H9 (cell line): ENCODE data around the gene LEMD1. TPM values are rescaled to one million over a fixed set of nuclear protein-coding genes. Genes with fewer than 3 reads are reported as not detected.

Experiments used
- DNase-seq: peaks from one replicate; pipeline ENCODE4 v3.0.0-alpha.2; 2017
- H2AFZ ChIP-seq: one replicate; pipeline ENCODE4 v1.6.1; 2013; ENCODE audit warnings: mild to moderate bottlenecking, low read length, control low read depth, moderate library complexity
- H2AK5ac ChIP-seq: 2 replicates; pipeline ENCODE4 v1.6.1; 2013; ENCODE audit warnings: low read length, control low read depth, mixed read lengths; ENCODE audit not compliant: insufficient read length
- H2BK120ac ChIP-seq: one replicate; pipeline ENCODE4 v1.6.1; 2013; ENCODE audit warnings: low read depth, mild to moderate bottlenecking, low read length, control low read depth, inconsistent platforms; ENCODE audit not compliant: poor library complexity, severe bottlenecking
- H2BK12ac ChIP-seq: 2 replicates; pipeline ENCODE4 v1.6.1; 2013; ENCODE audit warnings: low read length, control low read depth, mixed read lengths, low read depth; ENCODE audit not compliant: insufficient read length
- H2BK15ac ChIP-seq: 2 replicates; pipeline ENCODE4 v1.6.1; 2013; ENCODE audit warnings: low read depth, low read length, control low read depth
- H2BK20ac ChIP-seq: one replicate; pipeline ENCODE4 v1.6.1; 2013; ENCODE audit warnings: low read depth, mild to moderate bottlenecking, low read length, control low read depth, inconsistent platforms; ENCODE audit not compliant: poor library complexity, severe bottlenecking
- H2BK5ac ChIP-seq: 2 replicates; pipeline ENCODE4 v1.6.1; 2013; ENCODE audit warnings: low read length, control low read depth, mixed read lengths; ENCODE audit not compliant: insufficient read length
- H3K14ac ChIP-seq: 2 replicates; pipeline ENCODE4 v1.6.1; 2013; ENCODE audit warnings: low read length, control low read depth; ENCODE audit not compliant: insufficient read depth
- H3K18ac ChIP-seq: 2 replicates; pipeline ENCODE4 v1.6.1; 2013; ENCODE audit warnings: low read depth, mild to moderate bottlenecking, mixed read lengths, low read length, control low read depth; ENCODE audit not compliant: insufficient read length
- H3K23ac ChIP-seq: 2 replicates; pipeline ENCODE4 v1.6.1; 2013; ENCODE audit warnings: low read length, control low read depth, mixed read lengths, low read depth; ENCODE audit not compliant: insufficient read length
- H3K23me2 ChIP-seq: 2 replicates; pipeline ENCODE4 v1.6.1; 2013; ENCODE audit warnings: low read depth, mild to moderate bottlenecking, mixed read lengths, low read length, control low read depth; ENCODE audit not compliant: insufficient read length, poor library complexity, severe bottlenecking
- H3K27ac ChIP-seq: 2 replicates; pipeline ENCODE4 v1.5.1; 2013; ENCODE audit warnings: low read length, control low read depth, mixed read lengths, low read depth; ENCODE audit not compliant: insufficient read length
- H3K27me3 ChIP-seq: 2 replicates; pipeline ENCODE4 v1.6.1; 2013; ENCODE audit warnings: low read length, control low read depth, inconsistent platforms; ENCODE audit not compliant: insufficient read depth
- H3K4ac ChIP-seq: 2 replicates; pipeline ENCODE4 v1.6.1; 2013; ENCODE audit warnings: low read depth, mild to moderate bottlenecking, control low read depth, inconsistent platforms, low read length, moderate library complexity
- H3K4me1 ChIP-seq: 2 replicates; pipeline ENCODE4 v1.6.1; 2013; ENCODE audit warnings: low read length, control low read depth, inconsistent platforms; ENCODE audit not compliant: insufficient read depth
- H3K4me2 ChIP-seq: 2 replicates; pipeline ENCODE4 v1.6.1; 2013; ENCODE audit warnings: low read length, control low read depth, mixed read lengths; ENCODE audit not compliant: insufficient read length, insufficient read depth
- H3K56ac ChIP-seq: 2 replicates; pipeline ENCODE4 v1.6.1; 2013; ENCODE audit warnings: low read depth, mild to moderate bottlenecking, mixed read lengths, low read length, control low read depth; ENCODE audit not compliant: insufficient read length
- H3K79me1 ChIP-seq: 2 replicates; pipeline ENCODE4 v1.6.1; 2013; ENCODE audit warnings: low read depth, mild to moderate bottlenecking, moderate library complexity, low read length, control low read depth, inconsistent platforms; ENCODE audit not compliant: insufficient read depth, poor library complexity, severe bottlenecking
- H3K79me2 ChIP-seq: 2 replicates; pipeline ENCODE4 v1.6.1; 2013; ENCODE audit warnings: low read length, control low read depth, inconsistent platforms; ENCODE audit not compliant: insufficient read depth
- H3K9ac ChIP-seq: 2 replicates; pipeline ENCODE4 v1.6.1; 2013; ENCODE audit warnings: low read length, control low read depth, mixed read lengths; ENCODE audit not compliant: insufficient read length; ENCODE audit errors: extremely low read depth
- H3K9me3 ChIP-seq: one replicate; pipeline ENCODE4 v1.6.1; 2013; ENCODE audit warnings: low read depth, low read length, inconsistent platforms; ENCODE audit not compliant: control insufficient read depth
- H3T11ph ChIP-seq: one replicate; pipeline ENCODE4 v1.6.1; 2013; ENCODE audit warnings: mild to moderate bottlenecking, low read length, control low read depth, inconsistent platforms
- H4K20me1 ChIP-seq: one replicate; pipeline ENCODE4 v1.6.1; 2013; ENCODE audit not compliant: control insufficient read depth, insufficient read length, insufficient read depth
- H4K5ac ChIP-seq: 2 replicates; pipeline ENCODE4 v1.6.1; 2013; ENCODE audit warnings: low read depth, mild to moderate bottlenecking, mixed read lengths, low read length, control low read depth; ENCODE audit not compliant: insufficient read length
- H4K8ac ChIP-seq: replicated peaks from 2 replicates; pipeline ENCODE4 v1.6.1; 2013; ENCODE audit warnings: low read length, control low read depth, mixed read lengths, low read depth; ENCODE audit not compliant: insufficient read length
- H4K91ac ChIP-seq: 2 replicates; pipeline ENCODE4 v1.6.1; 2013; ENCODE audit warnings: low read depth, mild to moderate bottlenecking, moderate library complexity, mixed read lengths, low read length, control low read depth; ENCODE audit not compliant: insufficient read length
- H3K27ac Mint-ChIP-seq, 3 experiments: 2 replicates in 2 of 3; 3 replicates in 1 of 3; pipeline ENCODE4 v1.8.0; 2020 to 2021; ENCODE audit warnings: mixed read lengths in 3 of 3, mild to moderate bottlenecking in 1 of 3, moderate library complexity in 1 of 3
- H3K27me3 Mint-ChIP-seq: 2 replicates; pipeline ENCODE4 v1.8.0; 2021; ENCODE audit warnings: low read depth, mild to moderate bottlenecking, moderate library complexity, mixed read lengths
- H3K36me3 Mint-ChIP-seq, 3 experiments: 2 replicates in 2 of 3; 3 replicates in 1 of 3; pipeline ENCODE4 v1.8.0; 2020 to 2021; ENCODE audit warnings: low read depth in 3 of 3, mixed read lengths in 3 of 3; ENCODE audit not compliant: insufficient read depth in 1 of 3
- H3K4me1 Mint-ChIP-seq, 2 experiments: 2 replicates each; pipeline ENCODE4 v1.8.0; 2020; ENCODE audit warnings: mixed read lengths in 2 of 2
- H3K4me3 Mint-ChIP-seq, 2 experiments: 2 replicates in 1 of 2; 3 replicates in 1 of 2; pipeline ENCODE4 v1.8.0; 2020 to 2021; ENCODE audit warnings: mild to moderate bottlenecking in 2 of 2, mixed read lengths in 2 of 2, moderate library complexity in 1 of 2
- H3K9me3 Mint-ChIP-seq, 2 experiments: 2 replicates in 1 of 2; 3 replicates in 1 of 2; pipeline ENCODE4 v1.8.0; 2020; ENCODE audit warnings: mild to moderate bottlenecking in 2 of 2, mixed read lengths in 2 of 2, moderate library complexity in 1 of 2
- CTCF ChIP-seq: fragments of 200-600 bp; sonication (generic); conservative IDR thresholded peaks from 3 replicates; pipeline ENCODE4 v1.8.0; 2021; ENCODE audit warnings: antibody characterized with exemption, mild to moderate bottlenecking
- WGBS: extraction: QIAGEN DNeasy Blood & Tissue Kit; methylation state at CpG from one replicate; pipeline ENCODE4 v1.1.7; 2013; ENCODE audit warnings: missing lambda C conversion rate, low lambda C conversion rate, mixed read lengths; ENCODE audit not compliant: insufficient read length; ENCODE audit errors: extremely low coverage; 5-methylcytosine and 5-hydroxymethylcytosine counted together
- total RNA-seq: library from RNA; stranded (reverse); gene quantifications from 2 replicates; pipeline ENCODE4 v1.2.1, GENCODE V29; 2021

The LEMD1 gene
- total RNA-seq, 1 experiment from 2014 or later = 11.8 TPM

GRCh38 chr1:205447457-205448341 is 25.8 kb upstream of the LEMD1 start:
- H4K20me1 ChIP-seq = no peaks in the 10 kb centered on the region
- H2BK15ac ChIP-seq = no peak overlapping the region
- H3K4me3 Mint-ChIP-seq = peak overlapping the region; percentile 71
- peaks cover 8% of the 10 kb centered on the region for H3K27me3 Mint-ChIP-seq
- peaks cover 91 to 94% of the 10 kb centered on the region in 2 experiments for H3K4me1 Mint-ChIP-seq
- no peak overlapping the region for H3K14ac ChIP-seq
- H3K23me2 ChIP-seq = peaks cover 13% of the 10 kb centered on the region
- no peak overlapping the region for H3K23ac ChIP-seq
- H3K18ac ChIP-seq = no peak overlapping the region
- H3K4ac ChIP-seq = no peak overlapping the region
- H3K4me1 ChIP-seq = peaks cover 51% of the 10 kb centered on the region
- H3K36me3 Mint-ChIP-seq = peaks cover 2 to 27% (median 4%) of the 10 kb centered on the region in 3 experiments; a peak in 5 of 7 replicates
- no peaks in the 10 kb centered on the region for H3K9me3 Mint-ChIP-seq
- DNase-seq = peak; percentile 90
- H2BK5ac ChIP-seq = no peak overlapping the region
- H3K27ac Mint-ChIP-seq = peak overlapping the region; percentile 44 to 96 (median 85); a peak in 5 of 7 replicates
- H3K56ac ChIP-seq = no peak overlapping the region
- H4K91ac ChIP-seq = no peak overlapping the region
- H4K8ac ChIP-seq = no peak overlapping the region
- peak overlapping the region; percentile 26 for H3K4me2 ChIP-seq
- no peak overlapping the region for H3K9ac ChIP-seq
- H3K79me1 ChIP-seq = no peaks in the 10 kb centered on the region
- H3K9me3 ChIP-seq = no peaks in the 10 kb centered on the region
- H2AFZ ChIP-seq = no peak overlapping the region
- no peak for TF ChIP-seq CTCF
- no CpG with 5 or more reads among the region's 19 CpGs for WGBS
- no peak overlapping the region for H3T11ph ChIP-seq
- H3K27me3 ChIP-seq = no peaks in the 10 kb centered on the region; the same call in 1 of the 2 replicates
- H2BK20ac ChIP-seq = no peak overlapping the region
- H2BK12ac ChIP-seq = no peak overlapping the region
- no peak overlapping the region for H3K27ac ChIP-seq
- no peak overlapping the region for H4K5ac ChIP-seq
- no peak overlapping the region for H2BK120ac ChIP-seq
- H2AK5ac ChIP-seq = no peak overlapping the region
- H3K79me2 ChIP-seq = no peaks in the 10 kb centered on the region
